ENCODE results near the gene EVI5.

The EVI5 gene

GRCh38 chr1:92784639-92785500 lies at the start of gene EVI5:
Gene EVI5, minus strand, starts transcription at chr1:92785108. Its CDS starts 48,562 bp downstream, at chr1:92736546.
- DNase-seq (ENCODE audit: low read depth) = peak; percentile 98

GRCh38 chr1:92834617-92835016 lies 49.7 kb upstream of the EVI5 start:
- DNase-seq (ENCODE audit: low read depth) = no peak

GRCh38 chr1:92833840-92834239 lies 48.9 kb upstream of the EVI5 start:
- DNase-seq (ENCODE audit: low read depth) = no peak

- DNase-seq (ENCODE audit: low read depth) = no peak
Observed at GRCh38 chr1:92832537-92833114, 47.7 kb upstream of the EVI5 start.

GRCh38 chr1:92831762-92832536 lies 47.0 kb upstream of the EVI5 start, which contains the start of gene RPL5:
Gene RPL5, plus strand, starts transcription at chr1:92832040. Its CDS starts 75 bp downstream, at chr1:92832115.
- DNase-seq (ENCODE audit: low read depth) = peak; percentile 95

GRCh38 chr1:92831368-92831761 lies 46.5 kb upstream of the EVI5 start:
- DNase-seq (ENCODE audit: low read depth) = no peak

GRCh38 chr1:92826792-92827191 lies 41.9 kb upstream of the EVI5 start:
- DNase-seq (ENCODE audit: low read depth) = peak; percentile 50

- DNase-seq (ENCODE audit: low read depth) = peak; percentile 91
Observed at GRCh38 chr1:92822879-92823278, 38.0 kb upstream of the EVI5 start.

- no peak for DNase-seq (ENCODE audit: low read depth)
Observed at GRCh38 chr1:92820551-92820950, 35.6 kb upstream of the EVI5 start.

- no peak for DNase-seq (ENCODE audit: low read depth)
Observed at GRCh38 chr1:92820024-92820423, 35.1 kb upstream of the EVI5 start.

GRCh38 chr1:92817986-92818764 lies 33.3 kb upstream of the EVI5 start:
- peak; percentile 68 for DNase-seq (ENCODE audit: low read depth)

- DNase-seq (ENCODE audit: low read depth) = no peak
Observed at GRCh38 chr1:92817137-92817697, 32.3 kb upstream of the EVI5 start.

GRCh38 chr1:92816732-92817131 lies 31.8 kb upstream of the EVI5 start:
- no peak for DNase-seq (ENCODE audit: low read depth)

- DNase-seq (ENCODE audit: low read depth) = peak; percentile 38
Observed at GRCh38 chr1:92808381-92808780, 23.5 kb upstream of the EVI5 start.

GRCh38 chr1:92805216-92805615 lies 20.3 kb upstream of the EVI5 start:
- peak; percentile 35 for DNase-seq (ENCODE audit: low read depth)

GRCh38 chr1:92804721-92805201 lies 19.9 kb upstream of the EVI5 start:
- DNase-seq (ENCODE audit: low read depth) = peak; percentile 99

- no peak for DNase-seq (ENCODE audit: low read depth)
Observed at GRCh38 chr1:92803140-92803887, 18.4 kb upstream of the EVI5 start.

- peak; percentile 68 for DNase-seq (ENCODE audit: low read depth)
Observed at GRCh38 chr1:92797961-92798360, 13.1 kb upstream of the EVI5 start.

- peak; percentile 33 for DNase-seq (ENCODE audit: low read depth)
Observed at GRCh38 chr1:92797297-92797696, 12.4 kb upstream of the EVI5 start.

GRCh38 chr1:92795166-92795565 lies 10.3 kb upstream of the EVI5 start:
- peak; percentile 82 for DNase-seq (ENCODE audit: low read depth)

Measured in iris pigment epithelial cell (primary cell).